Activated naive CD4-positive, alpha-beta T cell treated with anti-CD3 and anti-CD28 coated beads, Interleukin-2, amount 50 U/mL, for 24 hours (primary cell): ENCODE data around the gene ATG2A.

ENCODE experiments used
- H3K27ac Mint-ChIP-seq: one replicate; pipeline ENCODE4 v1.8.0; 2021; ENCODE audit warnings: mild to moderate bottlenecking, mixed read lengths
- H3K27me3 Mint-ChIP-seq: one replicate; pipeline ENCODE4 v1.8.0; 2021; ENCODE audit warnings: mixed read lengths
- H3K36me3 Mint-ChIP-seq: one replicate; pipeline ENCODE4 v1.8.0; 2021; ENCODE audit warnings: mixed read lengths
- H3K4me1 Mint-ChIP-seq: one replicate; pipeline ENCODE4 v1.8.0; 2021; ENCODE audit warnings: mixed read lengths
- H3K4me3 Mint-ChIP-seq: one replicate; pipeline ENCODE4 v1.8.0; 2021; ENCODE audit warnings: mild to moderate bottlenecking, mixed read lengths
- H3K9me3 Mint-ChIP-seq: one replicate; pipeline ENCODE4 v1.8.0; 2021; ENCODE audit warnings: mixed read lengths

ATG2A gene

GRCh38 chr11:64930340-64930739 is 13.3 kb upstream of the ATG2A start:
- Mint-ChIP-seq H3K4me3 (no peak overlapping the region), H3K27ac (no peak overlapping the region), H3K9me3 (no peaks in the 10 kb centered on the region), H3K36me3 (peaks cover 2% of the 10 kb centered on the region), H3K4me1 (peaks cover 1% of the 10 kb centered on the region), H3K27me3 (no peaks in the 10 kb centered on the region)

GRCh38 chr11:64929625-64930024 is 12.6 kb upstream of the ATG2A start:
- Mint-ChIP-seq H3K9me3 (no peaks in the 10 kb centered on the region), H3K27ac (no peak overlapping the region), H3K27me3 (no peaks in the 10 kb centered on the region), H3K4me1 (peaks cover 7% of the 10 kb centered on the region), H3K4me3 (no peak overlapping the region), H3K36me3 (peaks cover 2% of the 10 kb centered on the region)

GRCh38 chr11:64928957-64929356 is 11.9 kb upstream of the ATG2A start:
- H3K4me1 Mint-ChIP-seq, result peaks cover 13% of the 10 kb centered on the region
- peaks cover 2% of the 10 kb centered on the region for H3K36me3 Mint-ChIP-seq
- H3K9me3 Mint-ChIP-seq, result no peaks in the 10 kb centered on the region
- no peak overlapping the region for H3K4me3 Mint-ChIP-seq
- no peak overlapping the region for H3K27ac Mint-ChIP-seq
- no peaks in the 10 kb centered on the region for H3K27me3 Mint-ChIP-seq

- Mint-ChIP-seq H3K36me3 (peaks cover 2% of the 10 kb centered on the region), H3K27me3 (no peaks in the 10 kb centered on the region), H3K4me3 (no peak overlapping the region), H3K27ac (no peak overlapping the region), H3K9me3 (no peaks in the 10 kb centered on the region), H3K4me1 (peaks cover 17% of the 10 kb centered on the region)
These were observed 9.7 kb upstream of the ATG2A start for GRCh38 chr11:64926689-64927088.

GRCh38 chr11:64925536-64926436 is 8.8 kb upstream of the ATG2A start:
- Mint-ChIP-seq H3K9me3 (no peaks in the 10 kb centered on the region), H3K36me3 (peaks cover 2% of the 10 kb centered on the region), H3K4me1 (peaks cover 17% of the 10 kb centered on the region), H3K4me3 (peak overlapping the region; percentile 97), H3K27me3 (no peaks in the 10 kb centered on the region), H3K27ac (no peak overlapping the region)

GRCh38 chr11:64924910-64925284 is 7.9 kb upstream of the ATG2A start:
- Mint-ChIP-seq H3K4me3 (peak overlapping the region; percentile 97), H3K4me1 (peaks cover 17% of the 10 kb centered on the region), H3K36me3 (no peaks in the 10 kb centered on the region), H3K9me3 (no peaks in the 10 kb centered on the region), H3K27ac (peak overlapping the region; percentile 62), H3K27me3 (no peaks in the 10 kb centered on the region)

GRCh38 chr11:64923944-64924909 is 7.2 kb upstream of the ATG2A start, which contains the start of gene PPP2R5B:
Gene PPP2R5B, plus strand, starts transcription at chr11:64924689. Its CDS starts 1,046 bp downstream, at chr11:64925735.
- H3K4me1 Mint-ChIP-seq, result peaks cover 17% of the 10 kb centered on the region
- H3K9me3 Mint-ChIP-seq, result no peaks in the 10 kb centered on the region
- no peaks in the 10 kb centered on the region for H3K27me3 Mint-ChIP-seq
- H3K4me3 Mint-ChIP-seq, result peak within 1 kb of the TSS; percentile 97
- no peaks in the 10 kb centered on the region for H3K36me3 Mint-ChIP-seq
- H3K27ac Mint-ChIP-seq, result peak within 1 kb of the TSS; percentile 98

GRCh38 chr11:64923151-64923661 is 6.2 kb upstream of the ATG2A start:
- Mint-ChIP-seq H3K4me1 (peaks cover 17% of the 10 kb centered on the region), H3K9me3 (no peaks in the 10 kb centered on the region), H3K36me3 (no peaks in the 10 kb centered on the region), H3K4me3 (no peak overlapping the region), H3K27ac (no peak overlapping the region), H3K27me3 (no peaks in the 10 kb centered on the region)

- H3K27ac Mint-ChIP-seq, result no peak overlapping the region
- no peak overlapping the region for H3K4me3 Mint-ChIP-seq
- peaks cover 28% of the 10 kb centered on the region for H3K4me1 Mint-ChIP-seq
- no peaks in the 10 kb centered on the region for H3K9me3 Mint-ChIP-seq
- H3K27me3 Mint-ChIP-seq, result no peaks in the 10 kb centered on the region
- no peaks in the 10 kb centered on the region for H3K36me3 Mint-ChIP-seq
These were observed 4.4 kb upstream of the ATG2A start for GRCh38 chr11:64921384-64921783.

GRCh38 chr11:64920124-64920523 is 3.1 kb upstream of the ATG2A start:
- Mint-ChIP-seq H3K9me3 (no peaks in the 10 kb centered on the region), H3K27me3 (no peaks in the 10 kb centered on the region), H3K4me3 (no peak overlapping the region), H3K4me1 (peaks cover 35% of the 10 kb centered on the region), H3K27ac (no peak overlapping the region), H3K36me3 (no peaks in the 10 kb centered on the region)

GRCh38 chr11:64919627-64920026 is 2.6 kb upstream of the ATG2A start:
- H3K27me3 Mint-ChIP-seq, result no peaks in the 10 kb centered on the region
- H3K4me1 Mint-ChIP-seq, result peaks cover 32% of the 10 kb centered on the region
- H3K36me3 Mint-ChIP-seq, result no peaks in the 10 kb centered on the region
- H3K27ac Mint-ChIP-seq, result no peak overlapping the region
- H3K9me3 Mint-ChIP-seq, result no peaks in the 10 kb centered on the region
- H3K4me3 Mint-ChIP-seq, result no peak overlapping the region

GRCh38 chr11:64918017-64918416 is 1.0 kb upstream of the ATG2A start:
- Mint-ChIP-seq H3K9me3 (no peaks in the 10 kb centered on the region), H3K4me3 (peak overlapping the region; percentile 92), H3K27me3 (no peaks in the 10 kb centered on the region), H3K27ac (peak overlapping the region; percentile 84), H3K36me3 (no peaks in the 10 kb centered on the region), H3K4me1 (peaks cover 26% of the 10 kb centered on the region)

- H3K9me3 Mint-ChIP-seq, result no peaks in the 10 kb centered on the region
- peak overlapping the region; percentile 92 for H3K4me3 Mint-ChIP-seq
- peak overlapping the region; percentile 84 for H3K27ac Mint-ChIP-seq
- no peaks in the 10 kb centered on the region for H3K36me3 Mint-ChIP-seq
- peaks cover 26% of the 10 kb centered on the region for H3K4me1 Mint-ChIP-seq
- H3K27me3 Mint-ChIP-seq, result no peaks in the 10 kb centered on the region
These were observed 620 bp upstream of the ATG2A start for GRCh38 chr11:64917663-64917995.

GRCh38 chr11:64916040-64916774 is 802 bp downstream of the ATG2A start:
- Mint-ChIP-seq H3K27ac (peak overlapping the region; percentile 90), H3K36me3 (peaks cover 5% of the 10 kb centered on the region), H3K9me3 (no peaks in the 10 kb centered on the region), H3K27me3 (no peaks in the 10 kb centered on the region), H3K4me1 (peaks cover 26% of the 10 kb centered on the region), H3K4me3 (peak overlapping the region; percentile 92)

GRCh38 chr11:64915376-64915887 is 1.6 kb downstream of the ATG2A start:
- H3K27ac Mint-ChIP-seq, result no peak overlapping the region
- peak overlapping the region; percentile 92 for H3K4me3 Mint-ChIP-seq
- H3K36me3 Mint-ChIP-seq, result peaks cover 5% of the 10 kb centered on the region
- H3K4me1 Mint-ChIP-seq, result peaks cover 26% of the 10 kb centered on the region
- no peaks in the 10 kb centered on the region for H3K27me3 Mint-ChIP-seq
- no peaks in the 10 kb centered on the region for H3K9me3 Mint-ChIP-seq
